ENCODE measurements around the gene ANO3.

- TF ChIP-seq CTCF (IDR thresholded peaks at IDR 0.05) (no peak), POLR2A (IDR thresholded peaks at IDR 0.05) (no peak)
These were observed 222.5 kb downstream of the ANO3 start for GRCh38 chr11:26554455-26554854.

All from thyroid gland (tissue), 4 donors.